Suprapubic skin (tissue), 4 donors: ENCODE measurements around the gene DGKZ.

Experiments
- CTCF ChIP-seq, 2 donors: fragments of 200-600 bp in 1 of 2; fragments of 450-650 bp in 1 of 2; sonication (generic) in 1 of 2; IDR thresholded peaks; one replicate each; pipeline ENCODE4 v1.5.1; 2016 to 2019; ENCODE audit warnings: antibody characterized with exemption in 2 of 2, mild to moderate bottlenecking in 1 of 2, moderate library complexity in 1 of 2
- POLR2A ChIP-seq, 2 donors: fragments of 450-650 bp; IDR thresholded peaks; one replicate each; pipeline ENCODE4 v1.6.1; 2017; ENCODE audit warnings: antibody characterized with exemption in 2 of 2, mild to moderate bottlenecking in 2 of 2, moderate library complexity in 2 of 2
- POLR2AphosphoS5 ChIP-seq, 3 donors: sonication (generic); formaldehyde crosslinking; IDR thresholded peaks; one replicate each; pipeline ENCODE4 v1.6.1; 2017; ENCODE audit warnings: antibody characterized with exemption in 3 of 3

- TF ChIP-seq CTCF (IDR thresholded peaks at IDR 0.05) (peak; percentile 82 to 86), POLR2A (IDR thresholded peaks at IDR 0.05) (no peak), POLR2AphosphoS5 (IDR thresholded peaks at IDR 0.05) (no peak)
Observed at GRCh38 chr11:46367244-46367915, 20.1 kb downstream of the DGKZ start.
